GM12878 (cell line): Measurements from ENCODE around the gene R3HDM2. TPM values are rescaled to one million over a fixed set of nuclear protein-coding genes. Genes with fewer than 3 reads are reported as not detected.
A peak's percentile ranks its signal among the peaks of the same experiment; 100 is the strongest.

Source experiments
- ATAC-seq: fragments of 200-7000 bp; cut with Tn5 transposase; 3 replicates; pipeline ENCODE4 v1.9.1; 2020; ENCODE audit warnings: mild to moderate bottlenecking, moderate library complexity
- BruUV-seq: library from RNA; stranded (reverse); fragments of 400-500 nt; replicated peaks from 2 replicates; lab custom pipeline; 2021; lab: Mats Ljungman, UMichigan
- CTCF ChIA-PET: fragments of 300-600 bp; sonication (Branson Sonifier 250); formaldehyde crosslinking; extraction: SDS; loops from one replicate; lab custom pipeline; 2021; ENCODE audit warnings: inconsistent platforms; lab: Yijun Ruan, JAX
- POLR2A ChIA-PET: fragments of 350-600 bp; formaldehyde crosslinking; extraction: SDS; loops from one replicate; lab custom pipeline; 2021; ENCODE audit warnings: inconsistent platforms; lab: Charles Lee
- RAD21 ChIA-PET: fragments of 300-600 bp; sonication (Branson Sonifier 250); formaldehyde crosslinking; loops from one replicate; lab custom pipeline; 2023; ENCODE audit warnings: antibody characterized with exemption; ENCODE audit not compliant: unreplicated experiment; lab: Charles Lee
- SMC1A ChIA-PET: fragments of 300-600 bp; sonication (Branson Sonifier 250); formaldehyde crosslinking; loops from one replicate; lab custom pipeline; 2023; ENCODE audit not compliant: unreplicated experiment, uncharacterized antibody; lab: Charles Lee
- DNase-seq: peaks from one replicate; pipeline ENCODE4 v3.0.0-alpha.2; 2011; ENCODE audit warnings: low read depth, low spot score
- FAIRE-seq: peaks from 3 replicates; lab custom pipeline; 2011; peaks lifted over from hg19 to GRCh38; lab: Jason Lieb, UNC
- H2AFZ ChIP-seq: 2 replicates; pipeline ENCODE4 v1.6.0; 2011; ENCODE audit warnings: low read depth, low read length, control low read depth; ENCODE audit not compliant: control insufficient read depth
- H3K27ac ChIP-seq: 2 replicates; pipeline ENCODE4 v1.5.1; 2011; ENCODE audit warnings: control low read depth; ENCODE audit not compliant: control insufficient read depth, insufficient read depth
- H3K27me3 ChIP-seq, 2 experiments: replicated peaks in 1 of 2; 2 replicates each; pipeline versions ENCODE4 v1.6.0 to v1.6.1; 2011; ENCODE audit warnings: low read length in 1 of 2; ENCODE audit not compliant: control insufficient read depth in 2 of 2, insufficient read depth in 2 of 2
- H3K36me3 ChIP-seq, 2 experiments: 2 replicates each; pipeline ENCODE4 v1.5.1; 2011; ENCODE audit warnings: low read length in 1 of 2; ENCODE audit not compliant: control insufficient read depth in 2 of 2, insufficient read depth in 2 of 2
- H3K4me1 ChIP-seq: 2 replicates; pipeline ENCODE4 v1.6.1; 2011; ENCODE audit warnings: mild to moderate bottlenecking, low read length, moderate library complexity, mixed read lengths; ENCODE audit not compliant: control insufficient read depth, insufficient read depth
- H3K4me2 ChIP-seq: 2 replicates; pipeline ENCODE4 v1.6.0; 2011; ENCODE audit warnings: control low read depth; ENCODE audit not compliant: control insufficient read depth, insufficient read depth
- H3K4me3 ChIP-seq: fragments of 200-600 bp; sonication (generic); 2 replicates; pipeline ENCODE4 v1.5.1; 2016
- H3K79me2 ChIP-seq: 2 replicates; pipeline ENCODE4 v1.6.0; 2011; ENCODE audit warnings: low read length; ENCODE audit not compliant: control insufficient read depth, insufficient read depth
- H3K9ac ChIP-seq: 2 replicates; pipeline ENCODE4 v1.8.0; 2011; ENCODE audit warnings: low read length, control low read depth, mixed read lengths; ENCODE audit not compliant: control insufficient read depth, insufficient read depth
- H3K9me3 ChIP-seq: replicated peaks from 3 replicates; pipeline ENCODE4 v1.5.1; 2011; ENCODE audit warnings: mild to moderate bottlenecking, low read length; ENCODE audit not compliant: control insufficient read depth, insufficient read depth
- H4K20me1 ChIP-seq: 2 replicates; pipeline ENCODE4 v1.6.0; 2011; ENCODE audit not compliant: control insufficient read depth, insufficient read depth
- CTCF ChIP-seq, 3 experiments: IDR thresholded peaks in 2 of 3; conservative IDR thresholded peaks in 1 of 3; 2 replicates each; pipeline ENCODE4 v1.5.1; 2011; ENCODE audit warnings: low read depth in 3 of 3, low read length in 3 of 3, mild to moderate bottlenecking in 3 of 3, control low read depth in 2 of 3, moderate library complexity in 2 of 3, inconsistent platforms in 1 of 3, mixed read lengths in 1 of 3; ENCODE audit not compliant: control insufficient read depth in 2 of 3, insufficient read depth in 1 of 3; ENCODE audit errors: extremely low read depth in 1 of 3
- EGR1 ChIP-seq, 2 experiments: IDR thresholded peaks; 1 replicate in 1 of 2; 2 replicates in 1 of 2; pipeline ENCODE4 v1.6.1; 2011 to 2012; ENCODE audit warnings: low read depth in 2 of 2, low read length in 2 of 2, borderline replicate concordance in 1 of 2, mild to moderate bottlenecking in 1 of 2, moderate library complexity in 1 of 2
- KLF5 ChIP-seq: fragments of 450-650 bp; IDR thresholded peaks from 2 replicates; pipeline ENCODE4 v1.6.1; 2014; ENCODE audit warnings: mild to moderate bottlenecking; ENCODE audit not compliant: partially characterized antibody
- NBN ChIP-seq: fragments of 450-650 bp; IDR thresholded peaks from 2 replicates; pipeline ENCODE4 v1.6.1; 2016
- NFXL1 ChIP-seq: fragments of 450-650 bp; IDR thresholded peaks from 2 replicates; pipeline ENCODE4 v1.6.1; 2017; ENCODE audit warnings: antibody characterized with exemption, mild to moderate bottlenecking, borderline replicate concordance
- SPI1 ChIP-seq: IDR thresholded peaks from 2 replicates; pipeline ENCODE4 v1.6.1; 2011; ENCODE audit warnings: low read depth, mild to moderate bottlenecking, low read length, moderate library complexity, borderline replicate concordance; ENCODE audit not compliant: insufficient read depth
- TCF12 ChIP-seq: IDR thresholded peaks from 2 replicates; pipeline ENCODE4 v1.6.1; 2011; ENCODE audit warnings: low read depth, mild to moderate bottlenecking, low read length
- WGBS: methylation state at CpG from one replicate; pipeline ENCODE4 v1.1.6; 2016; ENCODE audit warnings: low lambda C conversion rate; ENCODE audit not compliant: insufficient replicate concordance, insufficient coverage; ENCODE audit errors: missing lambda C conversion rate; 5-methylcytosine and 5-hydroxymethylcytosine counted together
- in situ Hi-C: fragments of 300-500 bp; cut with MboI; formaldehyde crosslinking; loops from 9 replicates; pipeline ENCODE4 v1.14.3; 2018; ENCODE audit warnings: mixed read lengths
- intact Hi-C: fragments of 100-400 bp; cut with micrococcal nuclease; formaldehyde crosslinking; loops from one replicate; pipeline ENCODE4 v1.14.2; 2022; ENCODE audit not compliant: unreplicated experiment
- polyA plus RNA-seq, 11 experiments: library from polyadenylated mRNA; depleted of rRNA in 4 of 11; unstranded in 6 of 11; stranded (reverse) in 5 of 11; fragments of >200 nt; fragmentation: Nextera tagmentation in 4 of 11; fragmentation: Illumina TruSeq in 1 of 11; extraction: Ambion mirVana in 4 of 11; extraction: Trizol in 1 of 11; gene quantifications; 1 replicate in 1 of 11; 2 replicates in 10 of 11; pipeline versions ENCODE4 v1.2.1 to v1.2.3, GENCODE V29; 2011 to 2016; ENCODE audit warnings: inconsistent platforms in 2 of 11, missing spikeins in 2 of 11, low read depth in 1 of 11
- total RNA-seq, 4 experiments: library from RNA; depleted of rRNA in 3 of 4; stranded (reverse); fragments of >200 nt in 3 of 4; fragmentation: Illumina TruSeq in 1 of 4; extraction: Trizol in 1 of 4; gene quantifications; 2 replicates each; pipeline versions ENCODE4 v1.2.1 to v1.2.3, GENCODE V29; 2013 to 2021

R3HDM2 gene
- total and polyA plus RNA-seq, 10 of the 15 experiments (the other 5 are each of a cell fraction or from before 2014, with no cell fraction given): 4.6 to 26.1 (median 11.2) TPM

- RAD21 ChIA-PET: interaction anchor here (1.3 to 4.7 kb wide), 2 partner anchors 8 to 152 kb away, joined by 4 to 35 read pairs; partner anchors contain the start of gene INHBE
- POLR2A ChIA-PET: interaction anchor here (0.6 to 3.0 kb wide), 3 partner anchors 15 to 215 kb away, joined by 4 to 16 read pairs (median 6); no protein-coding TSS in a partner anchor
- in situ Hi-C loops (no loop called here), intact Hi-C loops (loop anchor here (5.0 kb wide), 1 partner anchor 60 kb away; the partner anchor contains the start of genes DDIT3 and MBD6)
- Histone ChIP-seq H3K36me3 (0 out of 4 replicates have a peak, but pooled peaks cover 0 to under 1% of the 10 kb centered on the region in 2 experiments), H3K9ac (peak overlapping the region; percentile 67), H3K27ac (no peak overlapping the region), H3K4me3 (peak overlapping the region; percentile 68), H3K79me2 (no peaks in the 10 kb centered on the region), H3K27me3 (0 out of 4 replicates have a peak, but pooled peaks cover 0 to 4% of the 10 kb centered on the region in 2 experiments), H3K9me3 (no peaks in the 10 kb centered on the region), H3K4me1 (peaks cover 32% of the 10 kb centered on the region), H3K4me2 (peak overlapping the region; percentile 100), H2AFZ (peak overlapping the region; percentile 58), H4K20me1 (0 out of 2 replicates have a peak, but pooled peaks cover 2% of the 10 kb centered on the region)
- WGBS: 3% methylated on average over 8 of the region's 9 CpGs
- ATAC-seq (no peak), DNase-seq (no peak), FAIRE-seq (no peak)
- BruUV-seq: no TSS peak
- TF ChIP-seq KLF5 (no peak), TCF12 (0 out of 2 replicates have a peak, but pooled peaks have one; percentile 21), NFXL1 (no peak), EGR1 (IDR thresholded peaks at IDR 0.05; ENCODE audit: borderline replicate concordance in 1 of 2, low read depth in 2 of 2, low read length in 2 of 2) (peak in 1 of 2 experiments; percentile 59; a peak in 1 of 3 replicates), NBN (no peak), SPI1 (no peak), CTCF (IDR thresholded peaks at IDR 0.05 in 2 of 3, conservative IDR thresholded peaks at IDR 0.05 in 1 of 3; ENCODE audit: control insufficient read depth in 2 of 3, extremely low read depth in 1 of 3, insufficient read depth in 1 of 3, low read depth in 3 of 3, low read length in 3 of 3) (no peak)
- CTCF ChIA-PET: interaction anchor here (0.7 to 7.5 kb wide), 15 partner anchors 9 to 280 kb away, joined by 3 to 114 read pairs (median 4); partner anchors contain the start of genes ARHGAP9, DCTN2 and INHBE
- SMC1A ChIA-PET: interaction anchor here (0.6 to 2.8 kb wide), 8 partner anchors 9 to 154 kb away, joined by 3 to 18 read pairs (median 3); no protein-coding TSS in a partner anchor
These were observed 31.0 kb upstream of the R3HDM2 start for GRCh38 chr12:57461917-57462250.
